ENCODE measurements around the gene ZNF217.
"Not testable (repeated sequence)": the region's sequence is repeated elsewhere in the genome, so short reads cannot be mapped to it uniquely, and the experiment has no call there.

Gene ZNF217

GRCh38 chr20:53555816-53556215, 37.8 kb downstream of the ZNF217 start:
- no peak for DNase-seq (ENCODE audit: low read depth)
- no peak for TF ChIP-seq CTCF (IDR thresholded peaks at IDR 0.05; ENCODE audit: low read length, missing control alignments)
- no peak overlapping the region for H3K4me3 ChIP-seq (replicated peaks; ENCODE audit: low read depth, low read length)

- H3K4me3 ChIP-seq (replicated peaks; ENCODE audit: low read depth, low read length) = no peak overlapping the region
- DNase-seq (ENCODE audit: low read depth) = peak; percentile 28
- no peak for TF ChIP-seq CTCF (IDR thresholded peaks at IDR 0.05; ENCODE audit: low read length, missing control alignments)
Measured at GRCh38 chr20:53555081-53555480, 38.6 kb downstream of the ZNF217 start.

GRCh38 chr20:53552572-53552893, 41.1 kb downstream of the ZNF217 start:
- not testable (repeated sequence) for DNase-seq (ENCODE audit: low read depth)

GRCh38 chr20:53551719-53552571, 41.7 kb downstream of the ZNF217 start:
- not testable (repeated sequence) for H3K4me3 ChIP-seq (replicated peaks; ENCODE audit: low read depth, low read length); DNase-seq (ENCODE audit: low read depth)

More at GRCh38 chr20:53552572-53552893, 41.1 kb downstream of the ZNF217 start:
- H3K4me3 ChIP-seq (replicated peaks; ENCODE audit: low read depth, low read length) = not testable (repeated sequence)

- peak; percentile 86 for DNase-seq (ENCODE audit: low read depth)
- TF ChIP-seq CTCF (IDR thresholded peaks at IDR 0.05; ENCODE audit: low read length, missing control alignments) = no peak
- H3K4me3 ChIP-seq (replicated peaks; ENCODE audit: low read depth, low read length) = no peak overlapping the region
Measured at GRCh38 chr20:53550280-53551187, 43.1 kb downstream of the ZNF217 start.

GRCh38 chr20:53547664-53548239, 45.9 kb downstream of the ZNF217 start:
- no peak overlapping the region for H3K4me3 ChIP-seq (replicated peaks; ENCODE audit: low read depth, low read length)
- peak; percentile 84 for DNase-seq (ENCODE audit: low read depth)
- peak; percentile 91 for TF ChIP-seq CTCF (IDR thresholded peaks at IDR 0.05; ENCODE audit: low read length, missing control alignments)

GRCh38 chr20:53539516-53539915, 54.1 kb downstream of the ZNF217 start:
- no peak overlapping the region for H3K4me3 ChIP-seq (replicated peaks; ENCODE audit: low read depth, low read length)
- DNase-seq (ENCODE audit: low read depth) = no peak
- no peak for TF ChIP-seq CTCF (IDR thresholded peaks at IDR 0.05; ENCODE audit: low read length, missing control alignments)

GRCh38 chr20:53536382-53536781, 57.3 kb downstream of the ZNF217 start:
- not testable (repeated sequence) for H3K4me3 ChIP-seq (replicated peaks; ENCODE audit: low read depth, low read length); DNase-seq (ENCODE audit: low read depth)

All from fibroblast of pulmonary artery (primary cell).